Stimulated activated CD4-positive, alpha-beta T cell treated with anti-CD3 and anti-CD28 coated beads, Interleukin-4, amount 100 ng/mL, for 1 hour (primary cell): ENCODE results near the gene DCLK3.

Experiments
- DNase-seq: peaks from one replicate; pipeline ENCODE4 v3.0.0-alpha.2; 2020

The DCLK3 gene

DNA sequence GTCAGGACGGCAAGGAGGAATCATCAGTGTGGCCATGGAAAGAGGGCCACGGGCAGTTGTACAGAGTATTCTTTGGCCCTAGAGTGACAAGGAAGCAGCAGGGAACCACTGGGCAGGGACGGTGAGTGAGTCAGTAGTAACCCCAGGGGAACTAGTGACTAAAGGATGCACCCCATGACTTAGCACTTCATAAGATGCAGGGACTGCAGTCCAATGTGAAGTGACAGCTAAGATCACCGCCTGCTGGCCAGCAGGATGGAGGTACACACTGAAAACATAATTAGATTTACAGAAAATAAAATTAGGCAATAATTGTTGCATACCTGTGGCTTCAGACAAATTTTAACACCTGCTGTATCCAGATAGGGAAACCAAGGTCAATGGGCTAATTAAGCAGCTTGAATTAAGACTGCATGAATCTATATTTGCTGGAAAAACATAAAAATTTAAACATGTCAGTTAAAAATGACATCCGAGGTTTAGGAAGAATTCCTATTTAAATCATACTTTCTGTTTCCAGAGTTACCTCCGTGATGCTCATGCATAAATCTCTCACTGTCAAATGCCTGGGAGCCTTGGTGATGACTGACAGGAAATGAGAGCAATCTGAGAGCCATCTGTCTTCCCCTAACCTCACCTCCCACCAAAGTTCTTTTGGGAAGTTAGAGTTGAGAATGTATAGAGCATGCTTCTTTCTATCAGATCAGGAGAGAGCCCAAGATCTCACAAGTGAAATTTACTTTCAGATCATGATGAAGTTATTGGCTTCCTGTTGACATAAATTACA lies 56.5 kb downstream of the DCLK3 start:
- no peak for DNase-seq

DNA sequence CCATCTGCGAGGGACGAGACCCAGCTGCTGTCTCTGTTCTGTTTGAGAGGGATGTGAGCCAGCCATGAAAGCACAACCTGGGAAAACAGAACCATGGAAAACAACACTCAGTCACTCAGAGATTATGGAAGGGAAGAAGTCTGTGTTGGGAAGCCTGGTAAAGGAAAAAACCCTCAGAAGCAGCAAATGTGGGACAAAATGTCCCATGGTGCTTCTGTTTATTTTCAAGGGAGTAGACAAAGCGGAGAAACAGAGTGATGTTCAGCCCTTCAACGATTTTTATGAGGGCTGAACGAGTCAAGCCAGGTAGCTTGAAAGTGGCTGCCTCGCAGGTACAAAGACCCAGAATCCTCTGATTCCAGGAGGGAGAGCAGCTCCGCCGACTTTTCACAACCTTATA lies 59.3 kb downstream of the DCLK3 start:
- DNase-seq: no peak

DNA sequence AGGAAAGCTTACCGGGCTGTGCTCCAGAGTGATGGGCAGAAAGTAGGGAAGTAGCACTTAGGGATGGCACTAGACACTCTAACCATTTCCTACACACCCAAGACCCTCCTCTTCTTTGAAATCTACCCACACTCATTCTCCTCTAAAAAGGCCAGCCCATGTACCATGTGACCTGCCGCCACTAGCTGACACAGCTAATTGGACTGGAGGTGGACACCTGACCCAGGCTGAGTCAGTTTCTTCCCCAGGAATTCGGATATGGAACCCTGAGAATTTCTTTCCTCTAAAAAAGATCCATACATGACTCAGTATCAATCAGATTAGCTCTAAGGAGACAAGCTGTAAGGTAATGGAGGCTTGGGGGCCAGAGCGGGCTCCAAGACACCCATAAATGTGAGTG lies 60.1 kb downstream of the DCLK3 start:
- DNase-seq: no peak

DNA sequence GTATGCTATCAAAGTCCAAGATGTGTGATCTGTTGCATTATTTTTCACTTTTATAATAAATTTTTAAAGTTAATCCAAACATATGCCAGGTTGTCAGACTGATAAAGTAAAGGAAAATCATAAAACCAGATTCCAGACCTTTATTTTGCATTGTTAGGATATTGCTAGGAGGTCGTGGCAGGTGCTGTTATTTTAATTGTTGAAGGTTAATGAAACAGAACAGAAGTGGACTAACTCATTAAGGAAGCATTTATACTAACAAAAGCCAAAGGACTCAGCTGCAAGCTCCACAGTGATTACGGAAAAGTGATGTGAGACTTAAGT lies 63.1 kb downstream of the DCLK3 start:
- no peak for DNase-seq

DNA sequence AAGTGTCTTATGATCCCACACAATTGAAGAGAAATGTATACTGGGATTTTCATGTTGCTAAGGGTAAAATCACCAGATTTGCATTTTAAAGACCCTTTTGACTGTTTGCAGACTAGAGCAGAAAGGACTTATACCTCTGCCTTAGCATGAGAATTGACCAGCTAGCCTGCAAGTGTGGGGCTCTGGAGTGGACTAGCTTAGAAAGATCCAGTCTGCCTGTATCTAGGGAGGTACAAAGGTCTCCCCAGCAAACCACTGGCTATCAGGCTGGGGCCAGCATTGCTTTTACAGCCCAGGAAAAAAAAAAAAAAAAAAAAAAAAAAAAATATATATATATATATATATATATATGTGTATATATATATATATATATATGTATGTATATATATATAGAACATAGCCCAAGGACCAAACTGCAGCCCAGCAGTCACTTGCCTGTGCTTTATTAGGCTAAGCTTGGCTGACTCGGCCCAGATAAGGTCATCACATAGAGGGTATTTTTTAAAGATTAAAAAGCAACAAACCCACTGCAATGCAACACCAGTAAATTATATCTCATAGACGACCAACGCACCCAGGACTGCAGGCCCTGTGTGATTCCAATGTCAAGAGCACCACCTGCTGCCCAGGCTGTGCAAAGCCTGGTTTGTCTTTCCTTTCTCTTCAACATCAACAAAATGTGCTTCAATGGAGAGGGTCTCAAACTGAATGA lies 63.7 kb downstream of the DCLK3 start:
- peak; percentile 11 for DNase-seq

DNA sequence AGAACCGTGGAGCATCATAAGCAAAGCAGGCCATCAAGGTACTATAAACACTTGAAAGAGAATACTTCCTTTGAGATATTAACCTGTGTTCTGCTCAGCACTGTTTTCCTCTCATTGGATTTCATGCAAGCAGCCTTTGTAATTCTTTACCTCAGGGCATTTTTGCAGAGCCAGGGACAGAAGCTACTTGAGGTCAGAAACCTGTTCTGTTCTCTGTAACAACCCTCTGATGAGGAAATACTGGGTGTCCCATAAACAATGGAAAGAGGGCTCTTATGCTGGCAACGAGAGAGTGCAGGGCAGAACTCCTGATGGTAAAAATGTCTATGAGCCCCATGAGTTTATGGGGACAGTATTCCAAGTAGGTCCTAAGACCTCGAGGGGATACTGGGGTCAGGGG lies 66.0 kb downstream of the DCLK3 start:
- no peak for DNase-seq

DNA sequence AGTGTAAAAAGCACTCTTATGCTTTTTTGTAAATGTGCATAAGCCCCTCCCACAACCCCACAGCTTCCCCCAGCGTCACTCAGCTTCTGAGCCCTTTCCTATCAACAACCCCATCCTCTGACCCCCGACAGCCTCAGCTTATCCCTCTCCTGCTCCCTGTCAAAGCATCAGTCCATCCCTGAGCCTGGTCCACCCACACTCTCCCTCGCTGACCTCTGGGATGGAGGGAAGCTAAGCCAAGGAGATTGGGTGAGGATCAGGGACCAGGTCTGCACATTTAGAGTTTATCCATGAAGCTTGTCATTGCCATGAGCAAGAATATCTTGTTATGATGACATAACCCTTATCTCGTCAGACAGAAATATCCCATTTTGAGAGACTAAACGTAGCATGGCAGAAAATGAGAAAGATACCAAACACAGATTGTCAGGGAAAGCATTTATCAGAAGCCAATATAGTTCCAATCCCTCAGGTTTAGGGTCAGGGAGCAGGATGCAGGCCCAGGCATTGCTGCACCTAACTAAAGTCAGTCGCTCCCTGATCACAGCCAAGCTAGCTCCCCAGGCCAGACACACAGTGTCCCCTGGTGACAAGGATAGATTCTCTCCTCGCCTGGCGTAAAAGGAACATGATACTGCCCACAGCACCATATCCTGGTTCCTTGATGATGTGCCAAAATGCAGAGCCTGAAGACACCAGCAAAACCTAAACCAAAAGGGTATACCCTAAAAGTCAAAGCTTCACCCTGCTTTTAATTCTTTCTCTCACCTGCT lies 66.9 kb downstream of the DCLK3 start:
- no peak for DNase-seq

DNA sequence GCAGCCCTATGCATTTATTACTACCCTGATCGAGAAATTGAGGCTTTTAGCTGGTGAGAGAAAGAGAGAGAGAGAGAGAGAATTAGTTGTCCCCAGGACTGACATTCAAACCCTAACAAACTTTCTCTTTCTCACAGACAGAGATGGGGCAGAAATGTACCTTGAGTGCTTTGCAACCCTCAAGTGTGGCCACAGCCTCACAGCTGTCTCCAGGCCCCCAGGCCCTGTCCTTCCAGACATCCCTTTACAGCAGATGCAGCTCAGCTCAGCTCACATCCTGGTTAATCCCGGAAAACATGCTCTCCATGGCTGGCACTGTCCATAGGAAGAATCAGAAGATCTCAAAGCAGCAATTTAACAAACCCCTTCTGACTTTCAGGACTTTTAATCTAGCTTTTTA lies 67.6 kb downstream of the DCLK3 start:
- no peak for DNase-seq

DNA sequence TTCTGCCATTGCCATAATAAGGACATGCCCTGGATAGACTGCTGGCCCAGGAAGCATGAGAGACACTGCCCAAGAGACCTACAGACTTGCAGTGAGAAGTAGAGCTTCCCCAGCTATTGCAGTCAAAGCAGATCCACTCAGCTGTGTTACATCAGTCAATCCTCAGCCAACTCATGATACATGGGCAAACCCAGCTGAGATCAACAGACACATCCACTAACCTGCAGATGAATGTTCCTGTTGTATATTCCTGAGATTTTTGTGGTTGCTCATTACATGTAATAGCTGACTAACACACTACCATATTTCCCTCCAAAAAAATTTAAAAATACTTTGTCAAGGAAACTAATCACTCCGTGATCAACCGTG lies 68.6 kb downstream of the DCLK3 start:
- DNase-seq: no peak

DNA sequence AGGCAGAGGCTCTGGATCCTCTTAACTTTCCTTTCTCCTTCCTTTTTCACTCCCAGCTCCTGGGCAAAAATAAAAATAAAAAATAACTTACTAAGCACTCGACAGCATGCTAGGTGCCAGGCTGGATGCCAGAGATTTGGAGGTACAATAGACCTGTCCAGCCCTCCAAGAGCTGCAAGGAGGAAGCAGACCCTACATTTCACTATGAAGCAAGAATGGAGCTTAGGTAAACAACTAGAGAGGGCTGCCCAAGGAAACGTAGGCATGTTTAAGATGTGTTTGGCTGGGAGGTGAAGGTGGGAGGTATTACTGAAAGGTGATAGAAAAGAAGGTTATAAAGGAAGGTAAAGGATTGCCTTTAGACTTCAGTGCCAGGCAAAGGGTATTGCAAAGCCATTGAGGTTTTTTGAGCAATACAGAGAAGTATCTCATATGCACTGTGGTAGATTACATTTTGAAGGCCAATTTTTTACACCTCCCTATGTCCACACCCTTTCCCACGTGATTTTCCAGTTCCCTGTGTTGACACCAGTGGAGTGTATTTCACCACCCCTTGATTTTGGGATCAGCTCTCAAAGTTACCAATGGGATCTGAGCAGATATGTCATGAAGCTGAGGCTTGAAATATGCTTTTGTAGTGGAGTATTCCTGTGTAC lies 69.1 kb downstream of the DCLK3 start:
- DNase-seq: no peak

DNA sequence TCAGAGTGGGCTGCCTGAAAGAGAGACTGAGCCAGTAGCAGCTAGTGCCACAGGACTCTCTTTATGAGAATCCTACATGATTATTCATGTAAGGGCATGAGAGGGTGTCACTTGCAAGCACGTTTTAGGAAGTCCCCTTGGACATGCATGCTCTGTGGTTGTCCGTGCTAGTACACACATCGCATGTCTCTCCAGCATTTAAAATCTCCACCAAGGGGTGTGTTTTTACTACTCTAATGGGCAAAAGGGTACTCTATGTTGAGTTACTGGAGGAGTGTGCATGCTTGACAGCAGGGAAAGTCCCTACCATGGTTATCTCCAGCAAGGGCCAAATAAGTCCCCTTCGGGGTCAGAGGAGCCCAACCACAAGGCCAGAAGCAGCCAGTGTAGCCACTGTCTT lies 70.7 kb downstream of the DCLK3 start:
- DNase-seq: no peak

DNA sequence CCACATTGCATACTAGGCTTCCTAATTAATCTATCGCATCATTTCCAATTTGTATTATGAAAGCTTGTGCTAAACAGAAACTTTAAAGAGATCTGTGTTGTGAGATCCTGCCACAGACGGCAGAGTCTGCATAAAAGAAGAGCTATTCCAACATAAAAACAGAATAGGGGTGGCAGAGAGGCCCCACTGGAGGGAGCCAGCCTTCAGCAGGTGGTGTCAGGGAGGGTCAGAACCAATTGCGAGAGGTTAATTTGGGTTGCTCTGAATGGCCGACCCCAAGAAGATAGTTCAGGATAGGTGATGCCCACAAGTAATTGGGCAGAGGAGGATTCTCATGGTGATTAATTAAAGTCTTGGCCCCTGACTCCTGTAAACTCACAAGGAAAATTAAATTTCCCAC lies 74.8 kb downstream of the DCLK3 start:
- no peak for DNase-seq

DNA sequence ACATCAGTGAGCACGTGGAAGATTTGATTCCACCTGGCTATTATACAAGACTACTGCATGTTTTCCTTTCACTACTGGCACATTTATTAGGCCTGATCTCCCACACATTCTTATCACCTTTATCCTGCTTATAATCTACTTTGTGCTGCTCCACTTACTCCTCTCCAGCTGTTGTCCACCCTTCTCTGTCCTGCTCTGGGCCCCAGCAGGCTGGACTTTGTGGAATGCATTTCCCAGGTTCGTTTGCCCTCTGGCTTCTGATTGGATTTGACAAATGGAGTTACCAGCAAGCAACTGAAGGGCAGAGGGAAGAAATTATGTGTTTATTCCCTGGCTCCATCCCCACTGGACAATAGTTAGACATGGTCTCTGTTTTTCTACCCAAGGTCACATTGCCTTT lies 75.5 kb downstream of the DCLK3 start:
- no peak for DNase-seq

DNA sequence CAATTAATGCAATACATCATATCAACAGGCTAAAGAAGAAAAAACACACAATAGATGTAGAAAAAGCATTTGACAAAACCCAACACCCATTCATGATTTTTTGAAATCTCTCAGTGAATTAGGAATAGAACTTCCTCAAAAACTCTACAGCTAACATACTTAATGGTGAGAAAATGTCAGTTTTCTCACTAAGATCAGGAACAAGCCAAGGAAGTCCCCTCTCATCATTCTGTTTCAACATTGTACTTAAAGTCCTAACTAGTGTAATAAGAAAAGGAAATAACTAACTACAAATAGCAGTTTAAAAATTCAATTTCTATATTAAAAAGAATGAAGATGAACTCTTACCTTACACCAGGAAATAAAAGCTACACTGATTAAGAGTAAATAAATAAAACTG lies 77.8 kb downstream of the DCLK3 start:
- no peak for DNase-seq

DNA sequence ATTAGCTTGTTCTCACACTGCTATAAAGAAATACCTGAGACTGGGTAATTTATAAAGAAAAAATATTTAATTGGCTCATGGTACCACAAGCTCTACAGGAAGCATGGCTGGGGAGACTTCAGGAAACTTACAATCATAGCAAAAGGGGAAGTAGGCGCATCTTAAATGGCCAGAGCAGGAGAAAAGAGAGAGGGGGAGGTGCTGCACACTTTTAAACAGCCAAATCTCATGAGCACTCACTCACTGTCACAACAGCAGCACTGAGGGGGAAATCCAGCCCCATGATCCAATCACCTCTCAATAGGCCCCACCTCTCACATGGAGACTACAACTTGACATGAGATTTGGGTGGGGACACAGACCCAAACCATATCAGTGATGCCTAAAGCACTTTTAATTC lies 82.5 kb downstream of the DCLK3 start:
- no peak for DNase-seq

DNA sequence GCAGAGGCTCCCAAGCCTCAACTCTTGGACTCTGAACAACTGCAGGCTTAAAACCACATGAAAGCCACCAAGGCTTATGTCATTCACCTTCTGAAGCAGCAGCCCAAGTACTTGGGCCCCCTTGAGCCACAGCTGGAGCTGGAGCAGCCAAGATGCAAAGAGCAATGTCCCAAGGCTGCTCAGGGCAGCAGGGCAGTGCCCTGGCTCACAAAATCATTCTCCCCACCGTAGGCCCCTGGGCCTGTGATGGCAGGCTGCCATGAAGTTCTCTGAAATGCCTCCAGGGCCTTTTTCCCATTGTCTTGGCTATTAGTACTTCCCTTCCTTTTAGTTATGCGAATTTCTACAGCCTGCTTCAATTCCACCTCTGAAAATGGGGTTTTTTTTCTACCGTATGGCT lies 83.4 kb downstream of the DCLK3 start:
- no peak for DNase-seq

DNA sequence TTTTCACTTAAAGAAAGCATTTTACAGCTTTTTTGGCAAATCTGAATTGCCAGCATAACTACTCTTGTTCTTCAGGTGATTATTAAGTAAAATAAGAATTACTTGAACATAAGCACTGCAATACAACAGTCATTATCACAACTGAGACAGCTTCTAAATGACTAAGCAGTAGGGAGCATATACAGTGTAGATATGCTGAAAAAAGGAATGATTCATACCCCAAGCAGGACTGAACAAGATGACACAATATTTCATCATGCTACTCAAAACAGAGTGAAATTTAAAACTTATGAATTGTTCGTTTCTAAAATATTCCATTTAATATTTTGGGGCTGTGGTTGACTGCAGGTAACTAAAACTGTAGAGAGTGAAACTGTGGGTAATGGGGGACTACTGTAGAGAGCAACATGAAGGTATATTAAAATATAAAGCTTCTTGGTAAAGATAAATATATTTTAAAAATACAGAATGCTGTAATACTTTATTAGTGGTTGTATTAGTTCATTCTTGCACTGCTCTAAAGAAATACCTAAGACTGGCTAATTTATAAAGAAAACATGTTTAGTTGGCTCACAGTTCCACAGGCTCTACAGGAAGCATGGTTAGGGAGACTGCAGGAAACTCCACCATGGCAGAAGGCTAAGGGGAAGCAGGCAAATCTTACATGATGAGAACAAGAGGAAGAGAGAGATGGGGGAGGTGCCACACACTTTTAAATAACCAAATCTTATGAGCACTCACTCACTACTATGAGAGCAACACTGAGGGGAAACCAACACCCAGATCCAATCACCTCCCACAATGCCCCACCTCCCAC lies 84.8 kb downstream of the DCLK3 start:
- DNase-seq: no peak

DNA sequence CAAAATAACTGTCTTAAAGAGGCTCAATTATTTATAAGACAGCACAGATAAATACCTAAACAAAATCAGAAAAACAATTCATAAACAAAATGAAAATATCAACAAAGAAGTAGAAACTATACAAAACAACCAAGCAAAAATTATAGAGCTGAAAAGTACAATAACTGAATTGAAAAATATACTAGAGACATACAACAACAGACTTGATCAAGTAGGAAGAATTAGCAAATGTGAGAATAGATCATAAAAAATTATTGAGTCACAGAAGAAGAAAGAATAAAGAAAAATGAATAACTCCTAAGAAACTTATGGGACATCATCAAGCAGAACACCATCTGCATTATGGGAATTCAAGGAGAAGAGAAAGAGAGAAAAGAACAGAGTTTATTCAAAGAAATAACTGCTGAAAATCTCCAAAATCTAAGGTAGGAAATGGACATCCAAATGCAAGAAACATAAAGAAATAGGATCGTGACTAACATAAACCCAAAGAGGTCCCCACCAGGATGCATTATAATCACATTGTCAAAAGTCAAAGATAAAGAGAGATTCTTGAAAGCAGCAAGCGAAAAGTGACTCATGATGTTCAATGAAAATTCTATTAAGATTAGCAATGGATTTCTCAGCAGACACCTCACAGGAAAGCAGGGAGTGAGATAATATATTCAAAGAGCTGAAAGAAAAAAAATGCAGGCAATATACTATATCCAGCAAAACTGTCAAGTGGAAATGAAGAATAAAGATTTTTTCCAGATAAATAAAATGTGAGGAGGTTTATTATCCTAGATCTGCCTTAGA lies 85.9 kb downstream of the DCLK3 start:
- DNase-seq: no peak

DNA sequence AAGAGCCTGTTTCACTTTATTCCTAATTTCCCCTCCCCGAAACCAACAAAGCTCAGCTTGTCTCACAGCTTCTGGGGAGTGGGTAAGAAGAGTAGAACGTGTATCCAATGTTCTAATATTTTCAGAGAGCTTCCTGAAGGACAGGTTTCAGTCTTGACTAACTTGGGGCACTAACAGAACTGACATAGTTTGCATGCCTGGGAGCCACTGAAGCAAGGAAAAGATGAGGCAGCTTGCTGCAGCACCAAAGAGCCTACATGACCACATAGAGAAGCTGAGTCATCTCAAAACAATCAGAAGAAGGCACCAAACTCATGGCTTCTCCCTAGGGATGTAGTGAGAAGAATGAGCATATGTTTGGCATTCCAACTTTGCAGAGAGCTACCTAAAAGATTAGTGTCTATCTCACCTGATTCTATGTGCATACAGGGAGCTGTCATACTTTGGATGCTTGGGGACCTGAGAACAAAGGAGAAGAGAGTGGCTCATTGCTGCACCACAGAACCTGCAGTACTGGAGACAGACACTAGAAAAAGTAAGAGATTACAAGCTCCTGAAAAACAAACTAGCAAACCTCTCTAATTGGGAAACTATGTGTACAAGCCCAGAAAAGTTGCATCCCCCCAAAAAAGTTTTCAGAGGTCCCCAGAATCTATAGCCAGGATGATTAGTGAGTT lies 86.9 kb downstream of the DCLK3 start:
- no peak for DNase-seq

DNA sequence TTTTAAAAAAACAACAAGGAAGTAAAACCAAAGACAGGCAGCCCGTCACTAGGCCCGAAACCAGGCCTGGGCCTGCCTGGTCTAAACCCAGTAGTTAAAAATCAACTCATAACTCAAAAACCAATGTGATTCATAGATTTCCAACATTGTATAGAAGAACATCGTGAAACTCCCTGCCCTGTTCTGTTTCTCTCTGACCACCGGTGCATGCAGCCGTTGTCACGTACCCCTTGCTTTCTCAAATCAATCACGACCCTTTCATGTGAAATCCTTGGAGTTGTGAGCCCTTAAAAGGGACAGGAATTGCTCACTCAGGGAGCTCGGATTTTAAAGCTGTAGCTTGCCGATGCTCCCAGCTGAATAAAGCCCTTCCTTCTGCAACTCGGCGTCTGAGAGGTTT lies 89.5 kb downstream of the DCLK3 start:
- DNase-seq: no peak

DNA sequence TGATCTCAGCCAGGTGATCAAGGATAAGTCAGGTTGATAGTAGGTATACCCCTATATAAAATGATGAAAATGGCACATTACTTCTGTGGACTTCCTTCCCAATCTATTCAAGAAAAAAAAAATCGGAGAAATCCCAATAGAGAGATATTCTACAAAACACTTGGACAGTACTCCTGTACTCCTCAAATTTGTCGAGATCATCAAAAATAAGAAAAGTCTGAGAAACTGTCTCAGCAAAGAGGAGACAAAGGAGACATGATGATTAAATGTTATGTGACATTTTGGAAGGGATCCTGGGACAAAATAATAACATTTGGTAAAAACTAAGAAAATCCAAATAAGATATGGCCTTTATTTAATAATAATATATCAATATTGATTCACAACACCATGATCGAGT lies 94.6 kb downstream of the DCLK3 start:
- DNase-seq: no peak
